NCI-H146 (cell line): Measurements from ENCODE around the gene TSEN54.

Experiments
- DNase-seq: peaks from one replicate; lab custom pipeline; 2025; lab: John Stamatoyannopoulos, UW

Gene TSEN54

DNA sequence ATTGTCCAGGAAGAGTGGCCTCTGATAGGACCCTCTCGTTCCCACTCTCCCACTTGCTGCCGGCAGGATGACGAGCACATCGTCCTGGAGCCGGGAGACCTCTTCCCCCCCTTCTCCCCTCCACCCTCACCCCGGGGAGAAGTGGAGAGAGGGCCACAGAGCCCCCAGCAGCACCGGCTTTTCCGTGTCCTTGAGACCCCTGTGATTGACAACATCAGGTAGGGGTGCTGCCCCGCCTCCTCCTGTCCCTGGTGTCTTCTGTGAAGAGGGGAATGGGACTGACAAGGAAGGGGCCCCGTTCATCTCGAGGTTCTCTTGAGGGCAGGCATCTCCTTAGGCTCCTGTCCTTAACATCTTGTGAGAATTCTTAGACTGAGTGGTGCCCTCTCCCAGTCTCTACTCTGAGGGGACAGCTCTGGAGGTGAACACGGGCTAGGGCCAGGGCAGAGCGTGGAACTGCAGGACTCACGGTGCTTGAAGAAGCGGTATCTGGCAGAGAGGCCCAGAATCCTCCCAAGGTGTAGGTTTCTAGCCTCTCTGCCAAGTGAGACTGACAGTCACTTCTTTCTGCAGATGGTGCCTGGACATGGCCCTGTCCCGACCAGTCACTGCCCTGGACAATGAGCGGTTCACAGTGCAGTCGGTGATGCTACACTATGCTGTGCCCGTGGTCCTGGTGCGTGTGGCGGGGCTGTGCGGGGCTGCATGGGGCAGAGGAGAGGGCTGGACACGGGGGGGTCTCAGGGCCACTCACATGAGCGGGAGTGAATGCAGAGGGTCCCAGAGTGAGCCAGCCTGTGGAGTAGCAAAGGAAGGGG is 27.4 kb upstream of the TSEN54 start:
- DNase-seq: no peak

GRCh38 chr17:75489511-75489955 is 26.8 kb upstream of the TSEN54 start:
- DNase-seq: no peak

DNA sequence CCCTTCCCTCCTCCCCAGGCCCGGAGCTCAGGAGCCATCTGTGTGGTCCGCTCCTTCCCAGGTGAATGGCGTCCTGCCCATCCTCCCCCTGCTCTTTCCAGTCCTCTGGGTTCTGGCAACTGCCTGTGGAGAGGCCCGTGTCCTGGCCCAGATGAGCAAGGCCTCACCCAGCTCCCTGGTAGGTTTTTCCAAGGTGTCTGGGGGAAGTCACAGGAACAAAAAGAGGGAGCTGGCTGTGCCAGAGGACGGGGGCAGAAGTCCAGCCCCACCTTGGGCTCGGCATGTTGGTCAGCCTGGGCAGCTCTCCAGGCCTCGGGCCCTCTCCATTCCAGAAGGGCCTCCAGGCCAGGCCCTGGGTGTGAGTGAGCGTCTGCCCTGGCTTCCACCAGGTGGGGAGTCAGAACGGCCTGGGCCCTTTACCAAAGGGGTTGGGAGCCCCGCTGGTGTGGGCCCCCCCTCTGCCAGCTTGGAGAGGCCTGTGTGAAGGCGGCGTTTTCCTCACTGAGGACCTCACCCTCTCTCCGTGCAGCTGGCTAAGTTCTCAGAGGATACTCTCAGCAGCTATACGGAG is 26.1 kb upstream of the TSEN54 start:
- no peak for DNase-seq

- DNase-seq: no peak
These were observed 25.2 kb upstream of the TSEN54 start for GRCh38 chr17:75490953-75491649.

DNA sequence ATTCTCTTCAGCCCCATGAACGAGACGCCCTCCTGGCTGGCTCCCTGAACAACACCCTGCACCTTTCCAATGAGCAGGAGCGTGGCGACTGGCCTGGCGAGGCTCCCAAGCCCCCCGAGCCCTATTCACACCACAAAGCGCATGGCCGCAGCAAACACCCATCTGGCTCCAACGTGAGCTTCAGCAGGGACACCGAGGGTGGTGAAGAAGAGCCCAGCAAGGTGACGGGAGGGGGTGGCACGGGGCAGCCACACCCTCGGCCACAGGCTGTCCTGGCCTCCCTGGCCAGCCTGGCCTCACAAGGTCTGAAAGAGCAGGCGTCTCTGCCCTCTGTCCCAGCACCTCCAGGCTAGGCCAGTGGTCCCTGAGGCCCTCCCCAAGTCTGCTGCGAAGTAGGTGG is 24.6 kb upstream of the TSEN54 start:
- DNase-seq: no peak

DNA sequence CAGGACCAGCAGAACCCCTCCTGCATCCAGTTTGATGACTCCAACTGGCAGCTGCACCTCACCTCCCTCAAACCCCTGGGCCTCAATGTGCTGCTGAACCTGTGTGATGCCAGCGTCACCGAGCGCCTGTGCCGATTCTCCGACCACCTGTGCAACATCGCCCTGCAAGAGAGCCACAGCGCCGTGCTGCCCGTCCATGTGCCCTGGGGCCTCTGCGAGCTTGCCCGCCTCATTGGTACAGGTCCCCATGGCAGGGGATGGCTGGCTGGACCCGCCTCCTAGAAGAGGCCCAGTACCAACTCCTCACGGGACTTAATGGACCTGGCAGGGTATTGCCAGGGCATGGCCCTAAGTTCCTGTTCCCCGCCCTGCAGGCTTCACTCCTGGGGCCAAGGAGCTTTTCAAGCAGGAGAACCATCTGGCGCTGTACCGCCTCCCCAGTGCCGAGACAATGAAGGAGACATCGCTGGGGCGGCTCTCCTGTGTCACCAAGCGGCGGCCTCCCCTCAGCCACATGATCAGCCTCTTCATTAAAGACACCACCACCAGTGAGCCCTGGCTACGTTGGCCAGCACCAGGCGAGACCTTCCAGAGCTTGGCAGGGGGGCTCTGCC is 23.7 kb upstream of the TSEN54 start:
- no peak for DNase-seq

DNA sequence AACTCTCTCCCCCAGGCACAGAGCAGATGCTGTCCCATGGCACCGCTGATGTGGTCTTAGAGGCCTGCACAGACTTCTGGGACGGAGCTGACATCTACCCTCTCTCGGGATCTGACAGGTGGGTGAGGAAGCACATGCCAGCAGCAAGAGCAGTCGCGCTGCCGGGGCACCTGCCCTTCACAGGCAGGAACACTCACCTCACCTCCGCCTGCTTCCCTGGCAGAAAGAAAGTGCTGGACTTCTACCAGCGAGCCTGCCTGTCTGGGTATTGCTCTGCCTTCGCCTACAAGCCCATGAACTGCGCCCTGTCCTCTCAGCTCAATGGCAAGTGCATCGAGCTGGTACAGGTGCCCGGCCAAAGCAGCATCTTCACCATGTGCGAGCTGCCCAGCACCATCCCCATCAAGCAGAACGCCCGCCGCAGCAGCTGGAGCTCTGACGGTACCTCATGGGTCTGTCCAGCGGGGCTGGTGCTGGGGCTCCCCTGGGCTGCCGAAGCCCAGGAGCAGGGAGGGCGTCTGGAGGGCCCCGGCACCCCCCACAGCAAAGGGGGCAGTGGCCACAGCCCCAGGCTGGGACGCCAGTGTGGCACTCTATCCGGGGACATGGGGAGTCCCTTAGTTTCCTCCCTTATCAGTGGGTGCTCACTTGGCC is 22.7 kb upstream of the TSEN54 start:
- DNase-seq: no peak

DNA sequence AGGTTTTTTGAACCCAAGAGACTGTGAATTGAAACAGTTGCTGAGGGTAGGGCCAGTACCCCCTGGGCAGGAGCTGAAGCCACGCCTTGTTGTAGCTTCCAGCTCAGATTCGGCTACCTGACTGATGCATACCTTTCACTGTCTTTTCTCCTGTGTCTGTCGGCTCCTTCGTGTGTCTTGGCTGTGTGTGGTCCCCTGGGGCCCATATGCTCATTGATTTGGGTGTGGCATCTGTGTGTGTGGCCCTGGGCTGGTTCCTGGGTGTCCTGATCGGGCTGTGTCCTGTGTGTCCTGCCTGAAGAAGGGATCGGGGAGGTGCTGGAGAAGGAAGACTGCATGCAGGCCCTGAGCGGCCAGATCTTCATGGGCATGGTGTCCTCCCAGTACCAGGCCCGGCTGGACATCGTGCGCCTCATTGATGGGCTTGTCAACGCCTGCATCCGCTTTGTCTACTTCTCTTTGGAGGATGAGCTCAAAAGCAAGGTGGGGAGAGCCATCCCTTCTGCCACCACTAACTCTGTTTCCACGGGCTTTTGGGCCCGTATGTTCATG is 21.9 kb upstream of the TSEN54 start:
- no peak for DNase-seq

GRCh38 chr17:75496005-75496404 is 20.3 kb upstream of the TSEN54 start:
- DNase-seq: no peak

DNA sequence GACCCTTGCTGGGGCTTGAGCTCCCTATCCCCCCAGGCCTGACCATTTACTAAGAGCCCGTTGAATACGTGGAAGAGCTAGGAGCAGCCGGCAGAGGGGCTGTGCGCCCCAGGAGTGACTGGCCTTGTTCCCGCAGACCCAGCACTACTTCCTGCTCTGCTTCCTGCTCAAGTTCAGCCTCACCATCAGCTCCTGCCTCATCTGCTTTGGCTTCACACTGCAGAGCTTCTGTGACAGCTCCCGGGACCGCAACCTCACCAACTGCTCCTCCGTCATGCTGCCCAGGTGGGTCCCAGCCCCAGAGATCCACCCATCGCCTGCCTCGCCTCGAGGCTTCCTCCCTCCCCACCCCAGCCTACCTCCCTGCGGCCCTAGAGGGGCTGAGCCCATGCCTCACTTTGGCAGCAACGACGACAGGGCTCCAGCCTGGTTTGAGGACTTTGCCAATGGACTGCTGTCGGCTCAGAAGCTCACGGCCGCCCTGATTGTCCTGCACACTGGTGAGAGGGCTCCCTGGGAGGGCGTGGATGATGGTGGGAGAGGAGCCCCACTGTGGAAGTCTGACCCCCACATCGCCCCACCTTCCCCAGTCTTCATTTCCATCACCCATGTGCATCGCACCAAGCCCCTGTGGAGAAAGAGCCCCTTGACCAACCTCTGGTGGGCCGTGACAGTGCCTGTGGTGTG is 18.1 kb upstream of the TSEN54 start:
- no peak for DNase-seq

DNA sequence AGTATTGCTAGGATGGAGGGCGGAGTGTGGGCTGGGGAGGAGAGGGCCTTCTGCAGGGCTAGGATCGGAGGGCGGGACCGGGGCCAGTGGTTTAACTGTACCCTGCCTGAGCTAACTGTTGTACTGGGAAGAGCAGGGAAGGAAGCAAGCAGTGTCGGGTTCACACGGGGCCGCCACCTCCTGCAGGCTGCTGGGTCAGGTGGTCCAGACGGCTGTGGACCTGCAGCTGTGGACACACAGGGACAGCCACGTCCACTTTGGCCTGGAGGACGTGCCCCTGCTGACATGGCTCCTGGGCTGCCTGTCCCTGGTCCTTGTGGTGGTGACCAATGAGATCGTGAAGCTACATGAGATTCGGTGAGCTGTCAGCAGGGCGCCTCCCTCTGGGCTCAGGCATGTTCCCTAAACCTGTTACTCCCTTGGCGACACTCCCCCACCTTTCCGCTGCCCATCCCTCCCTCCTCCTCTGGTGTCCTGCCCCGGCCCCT is 17.6 kb upstream of the TSEN54 start:
- DNase-seq: no peak

DNA sequence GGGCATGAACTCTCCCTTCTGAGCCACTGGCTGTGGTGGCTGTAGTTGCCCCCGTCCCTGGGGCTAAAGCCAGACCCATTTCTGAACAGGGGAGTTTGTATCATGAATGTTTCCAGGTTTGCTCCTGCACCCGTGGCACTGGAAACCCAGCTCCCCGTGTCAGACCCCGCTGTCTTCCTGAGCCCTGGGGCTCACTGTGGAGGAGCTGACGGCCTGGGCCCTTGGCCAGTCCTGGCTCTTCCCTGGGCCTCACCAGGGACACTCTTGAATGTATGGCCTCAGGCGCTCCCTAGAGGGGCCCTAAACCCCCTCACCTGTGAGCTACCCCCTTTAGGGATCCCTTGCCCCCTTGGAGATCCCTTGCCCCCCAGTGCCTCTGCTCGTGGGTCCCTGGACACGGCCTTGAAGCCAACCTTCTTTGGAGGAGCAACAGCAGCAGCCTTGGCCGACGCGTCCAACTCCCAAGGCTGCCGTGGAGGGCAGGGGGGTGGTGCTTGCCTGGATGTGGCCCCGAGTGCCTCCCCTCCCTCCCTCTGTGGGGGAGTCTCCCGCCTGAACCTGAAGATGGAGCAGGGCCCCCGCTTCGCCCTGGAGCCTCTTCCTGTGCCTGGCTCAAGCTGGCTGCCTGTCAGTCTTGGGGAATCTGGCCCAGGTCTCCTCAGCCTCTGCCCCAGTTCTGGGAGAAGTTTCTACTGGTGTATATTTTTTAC is 16.9 kb upstream of the TSEN54 start:
- no peak for DNase-seq

- no peak for DNase-seq
These were observed 15.7 kb upstream of the TSEN54 start for GRCh38 chr17:75500419-75501216.

GRCh38 chr17:75501378-75502071 is 14.8 kb upstream of the TSEN54 start:
- DNase-seq: no peak

DNA sequence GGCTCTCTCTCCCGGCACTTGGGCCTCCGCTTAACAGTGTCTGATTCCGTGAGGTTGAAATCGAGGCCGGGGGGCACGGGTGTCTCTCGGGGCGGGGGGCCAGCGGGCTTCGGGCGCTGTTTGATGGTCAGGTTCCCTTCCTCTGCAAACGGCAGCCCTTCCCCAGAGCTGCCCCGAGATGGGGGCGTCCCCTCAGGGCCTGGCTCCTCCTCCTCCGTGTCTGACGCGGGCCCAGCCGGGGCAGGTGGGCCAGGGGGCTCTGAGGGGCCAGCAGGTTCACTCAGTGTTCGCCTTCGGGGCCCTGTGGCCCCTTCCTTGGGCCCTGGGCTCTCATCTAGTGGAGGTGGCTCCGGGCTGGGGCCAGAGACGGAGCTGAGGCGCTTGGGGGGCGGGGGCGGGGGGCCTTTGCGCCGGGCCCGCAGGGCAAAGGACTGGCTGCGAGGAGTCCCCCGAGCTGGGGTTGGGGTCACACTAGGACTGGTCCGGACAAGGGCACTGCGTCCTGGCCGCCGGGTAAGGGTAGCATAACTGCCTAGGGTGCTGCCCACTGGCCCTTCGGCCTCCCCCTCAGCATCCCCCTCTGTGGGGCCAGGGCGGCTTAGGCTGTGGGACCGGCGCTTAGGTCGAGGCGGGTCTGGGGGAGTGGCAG is 14.1 kb upstream of the TSEN54 start:
- DNase-seq: no peak

- DNase-seq: no peak
These were observed 13.5 kb upstream of the TSEN54 start for GRCh38 chr17:75502721-75503329.

- no peak for DNase-seq
These were observed 12.9 kb upstream of the TSEN54 start for GRCh38 chr17:75503337-75503950.

- no peak for DNase-seq
These were observed 12.4 kb upstream of the TSEN54 start for GRCh38 chr17:75503976-75504346.
